Ascending aorta (tissue), 2 donors: ENCODE measurements around the gene PCBP3. TPM values are rescaled to one million over a fixed set of nuclear protein-coding genes. Genes with fewer than 3 reads are reported as not detected.
A peak's percentile ranks its signal among the peaks of the same experiment; 100 is the strongest.

Experiments used
- DNase-seq, 2 donors: peaks; one replicate each; pipeline ENCODE4 v3.0.0-alpha.2; 2019; ENCODE audit warnings: low spot score in 2 of 2
- H3K27ac ChIP-seq, 2 donors: fragments of 200-600 bp; sonication (generic); one replicate each; pipeline ENCODE4 v1.5.1; 2016 to 2017; ENCODE audit warnings: mild to moderate bottlenecking in 1 of 2
- H3K27me3 ChIP-seq: fragments of 200-600 bp; sonication (generic); one replicate; pipeline ENCODE4 v1.5.1; 2017
- H3K36me3 ChIP-seq, 2 donors: fragments of 200-600 bp; sonication (generic); one replicate each; pipeline ENCODE4 v1.5.1; 2016
- H3K4me1 ChIP-seq, 2 donors: fragments of 200-600 bp; sonication (generic); one replicate each; pipeline ENCODE4 v1.5.1; 2016 to 2017; ENCODE audit warnings: mild to moderate bottlenecking in 1 of 2
- H3K4me3 ChIP-seq, 2 donors: fragments of 200-600 bp; sonication (generic); one replicate each; pipeline ENCODE4 v1.5.1; 2016 to 2017; ENCODE audit warnings: mild to moderate bottlenecking in 1 of 2
- H3K9me3 ChIP-seq, 2 donors: fragments of 200-600 bp; sonication (generic); one replicate each; pipeline ENCODE4 v1.5.1; 2016
- intact Hi-C: fragments of 100-400 bp; cut with DNase I; formaldehyde crosslinking; loops from one replicate; pipeline ENCODE4 v1.15.1; 2023
- total RNA-seq: library from RNA; depleted of rRNA; stranded (reverse); fragments of >200 nt; gene quantifications from one replicate; pipeline ENCODE4 v1.1.0, GENCODE V29; 2016
- TF ChIP-seq, protein P1 (sequence below), 3 experiments: fragments of 200-600 bp in 2 of 3; fragments of 450-650 bp in 1 of 3; sonication (generic) in 2 of 3; IDR thresholded peaks; one replicate each; pipeline ENCODE4 v1.5.1; 2016 to 2019; ENCODE audit warnings: antibody characterized with exemption in 3 of 3, mild to moderate bottlenecking in 1 of 3, moderate library complexity in 1 of 3

The PCBP3 gene
- total RNA-seq = not detected

DNA sequence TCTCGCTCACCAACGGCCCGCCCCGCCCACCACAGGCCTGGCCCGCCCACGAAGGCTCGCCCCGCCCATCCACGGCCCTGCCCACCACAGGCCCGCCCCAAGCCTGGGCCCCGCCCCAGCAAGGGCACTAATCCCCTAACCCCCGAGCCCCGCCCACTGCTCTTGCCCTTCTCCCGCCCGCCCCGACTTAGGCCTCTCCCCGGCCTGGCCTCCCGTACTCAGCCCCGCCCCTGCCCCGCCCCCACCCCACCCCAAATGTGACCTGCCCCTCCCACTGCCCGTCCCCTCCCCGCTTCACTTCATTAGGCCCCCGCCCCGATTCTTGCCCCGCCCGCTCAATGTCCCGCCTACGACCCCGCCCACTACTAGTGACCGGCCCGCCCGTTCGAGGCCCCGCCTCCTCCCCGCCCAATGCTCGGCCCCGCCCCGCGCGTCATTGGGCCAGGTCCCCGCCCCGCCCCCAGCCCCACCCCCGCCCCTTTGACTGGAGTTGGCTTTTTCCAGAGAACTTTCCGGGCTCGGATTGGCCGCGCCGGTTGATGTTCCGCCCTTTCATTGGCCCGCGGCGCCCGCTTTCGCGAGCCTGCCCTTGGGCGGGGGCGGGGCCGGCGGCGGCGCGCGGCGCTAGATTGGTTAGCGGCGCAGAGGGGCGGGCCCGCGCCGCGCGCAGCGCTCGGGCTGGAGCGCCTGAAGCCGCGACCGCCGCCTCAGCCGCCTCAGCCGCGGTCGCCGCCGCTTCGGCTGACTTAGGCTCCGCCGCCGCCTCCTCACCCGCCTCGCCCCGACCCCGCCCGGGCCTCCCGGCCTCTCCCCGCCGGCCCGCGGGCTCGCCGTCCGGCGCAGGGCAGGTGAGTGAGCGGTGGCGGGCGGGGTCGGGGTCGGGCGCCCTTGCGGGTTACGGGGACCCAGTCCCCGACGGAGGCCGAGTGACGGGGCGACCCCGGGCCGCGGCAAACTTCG is at the start of gene PCBP3:
Gene PCBP3 (plus strand): TSS at position 705 of the 960 bp plus-strand sequence. CDS start 206,361 bp downstream, outside the sequence.
- Histone ChIP-seq H3K4me1 (peaks cover 2 to 3% of the 10 kb centered on the region in 2 donors), H3K9me3 (no peaks in the 10 kb centered on the region), H3K27ac (peak within 1 kb of the TSS in 1 of 2 donors; percentile 49), H3K27me3 (peaks cover 4% of the 10 kb centered on the region), H3K4me3 (peak within 1 kb of the TSS; percentile 67), H3K36me3 (no peaks in the 10 kb centered on the region)
- intact Hi-C loops = loop anchor here (1.0 to 5.0 kb wide), 5 partner anchors 55 to 1306 kb away; partner anchors contain the start of genes CFAP410, LSS and PTTG1IP
- DNase-seq = peak; percentile 84 to 98
- TF ChIP-seq, protein P1, sequence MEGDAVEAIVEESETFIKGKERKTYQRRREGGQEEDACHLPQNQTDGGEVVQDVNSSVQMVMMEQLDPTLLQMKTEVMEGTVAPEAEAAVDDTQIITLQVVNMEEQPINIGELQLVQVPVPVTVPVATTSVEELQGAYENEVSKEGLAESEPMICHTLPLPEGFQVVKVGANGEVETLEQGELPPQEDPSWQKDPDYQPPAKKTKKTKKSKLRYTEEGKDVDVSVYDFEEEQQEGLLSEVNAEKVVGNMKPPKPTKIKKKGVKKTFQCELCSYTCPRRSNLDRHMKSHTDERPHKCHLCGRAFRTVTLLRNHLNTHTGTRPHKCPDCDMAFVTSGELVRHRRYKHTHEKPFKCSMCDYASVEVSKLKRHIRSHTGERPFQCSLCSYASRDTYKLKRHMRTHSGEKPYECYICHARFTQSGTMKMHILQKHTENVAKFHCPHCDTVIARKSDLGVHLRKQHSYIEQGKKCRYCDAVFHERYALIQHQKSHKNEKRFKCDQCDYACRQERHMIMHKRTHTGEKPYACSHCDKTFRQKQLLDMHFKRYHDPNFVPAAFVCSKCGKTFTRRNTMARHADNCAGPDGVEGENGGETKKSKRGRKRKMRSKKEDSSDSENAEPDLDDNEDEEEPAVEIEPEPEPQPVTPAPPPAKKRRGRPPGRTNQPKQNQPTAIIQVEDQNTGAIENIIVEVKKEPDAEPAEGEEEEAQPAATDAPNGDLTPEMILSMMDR (IDR thresholded peaks at IDR 0.05) = no peak

DNA sequence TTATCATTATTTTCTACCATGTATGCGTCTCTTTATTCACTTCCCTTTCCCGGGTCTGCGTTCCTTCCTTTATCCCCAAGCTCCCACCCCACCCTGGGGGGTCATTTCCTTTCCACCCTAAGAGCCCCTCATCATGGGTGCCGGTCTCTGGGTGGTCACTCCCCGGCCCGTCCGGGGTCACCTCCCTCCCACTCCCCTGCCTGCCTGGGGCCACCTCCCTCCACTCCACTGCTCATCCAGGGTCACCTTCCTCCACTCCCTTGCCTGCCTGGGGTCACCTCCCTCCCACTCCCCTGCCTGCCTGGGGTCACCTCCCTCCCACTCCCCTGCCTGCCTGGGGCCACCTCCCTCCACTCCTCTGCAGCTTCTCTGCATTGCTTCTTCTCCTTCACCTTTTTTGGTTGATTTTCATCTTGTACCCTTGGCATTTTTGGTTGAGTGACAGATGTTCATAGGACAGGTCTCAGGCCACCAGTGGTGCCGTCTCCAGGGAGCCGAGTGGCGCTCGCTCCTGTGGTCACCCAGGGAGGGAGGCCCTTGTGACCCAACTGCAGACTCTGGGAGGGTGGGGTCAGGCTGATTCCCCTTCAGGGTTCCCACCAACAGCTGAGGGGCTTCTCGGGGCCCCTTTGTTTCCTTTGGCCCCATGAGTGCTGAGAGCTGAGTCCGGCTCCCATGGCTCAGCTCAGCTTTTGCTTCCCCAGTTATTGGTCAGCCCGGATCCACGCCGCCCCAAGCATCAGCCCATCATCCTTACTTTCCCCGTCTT is 48.6 kb upstream of the PCBP3 start:
- intact Hi-C loops = no loop called here
- TF ChIP-seq, protein P1 (IDR thresholded peaks at IDR 0.05) = no peak
- no peaks in the 10 kb centered on the region for H3K27me3 ChIP-seq
- peaks cover 0 to 5% of the 10 kb centered on the region in 2 donors for H3K4me1 ChIP-seq
- DNase-seq = no peak
- no peaks in the 10 kb centered on the region for H3K36me3 ChIP-seq
- H3K4me3 ChIP-seq = no peak overlapping the region
- no peak overlapping the region for H3K27ac ChIP-seq
- no peaks in the 10 kb centered on the region for H3K9me3 ChIP-seq

DNA sequence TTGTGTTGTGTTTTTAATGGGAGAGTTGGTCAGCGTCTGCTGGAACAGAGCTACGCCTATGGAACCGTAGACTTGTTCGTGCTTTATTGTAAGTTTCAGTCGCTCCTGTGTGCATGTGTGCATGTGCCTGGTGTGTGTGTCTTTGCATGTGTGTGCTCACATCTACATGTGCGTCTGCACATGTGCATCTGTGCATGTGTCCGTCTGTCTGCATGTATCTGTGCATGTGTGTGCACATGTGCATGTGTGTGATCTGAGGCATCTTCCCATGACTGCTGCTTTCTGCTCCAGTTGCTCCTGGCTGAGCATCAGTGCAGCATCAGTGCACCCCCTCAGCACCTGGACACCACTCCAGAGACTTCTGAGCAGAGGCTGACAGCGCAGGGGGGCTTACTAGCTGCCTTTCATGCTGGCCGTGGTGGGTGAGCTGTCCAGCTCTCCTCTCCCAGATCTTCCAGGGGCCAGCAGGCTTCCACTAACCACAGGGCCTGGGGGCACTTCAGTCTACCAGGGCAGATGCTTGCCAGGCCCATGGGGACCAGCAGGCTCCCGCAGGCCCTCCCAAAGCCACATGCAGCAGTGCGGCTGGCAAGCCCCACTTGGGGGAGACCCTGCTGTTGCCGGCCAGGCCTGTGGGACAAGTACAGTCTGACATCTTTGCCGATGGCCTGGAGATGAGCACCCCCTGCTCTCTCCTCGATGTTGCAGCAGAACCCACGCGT is 47.8 kb upstream of the PCBP3 start:
- no peak for DNase-seq
- Histone ChIP-seq H3K4me1 (peaks cover 0 to 3% of the 10 kb centered on the region in 2 donors), H3K27ac (no peak overlapping the region), H3K9me3 (no peaks in the 10 kb centered on the region), H3K27me3 (no peaks in the 10 kb centered on the region), H3K4me3 (no peak overlapping the region), H3K36me3 (no peaks in the 10 kb centered on the region)
- TF ChIP-seq, protein P1 (IDR thresholded peaks at IDR 0.05) = no peak
- intact Hi-C loops = loop anchor here (1.0 kb wide), 1 partner anchor 40 kb away; no protein-coding TSS in a partner anchor

DNA sequence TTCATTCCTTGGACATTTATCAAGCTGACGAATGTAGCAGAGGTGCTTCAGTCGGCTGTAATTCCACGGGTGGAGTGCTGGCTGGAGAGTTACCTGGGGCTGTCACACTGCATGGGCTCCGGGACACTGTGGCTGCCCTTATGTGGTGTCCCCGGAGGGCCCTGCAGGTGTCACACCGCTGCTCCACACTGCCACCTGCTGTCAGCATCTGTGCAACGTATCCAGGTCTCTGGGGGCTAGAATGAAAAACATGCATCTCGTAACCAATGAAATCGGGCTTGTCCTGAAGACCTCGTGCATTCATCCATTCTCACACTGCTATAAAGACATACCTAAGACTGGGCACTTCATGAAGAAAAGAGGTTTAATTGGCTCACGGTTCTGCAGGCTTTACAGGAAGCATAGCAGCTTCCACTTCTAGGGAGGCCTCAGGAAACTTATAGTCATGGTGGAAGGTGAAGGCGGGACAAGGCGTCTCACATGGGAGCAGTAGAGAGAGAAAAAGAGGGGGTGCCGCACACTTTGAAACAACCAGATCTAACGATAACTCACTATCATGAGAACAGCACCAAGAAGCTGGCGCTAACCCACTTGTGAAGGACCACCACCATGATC is 46.7 kb upstream of the PCBP3 start:
- no peaks in the 10 kb centered on the region for H3K36me3 ChIP-seq
- intact Hi-C loops = loop anchor here (1.0 kb wide), 1 partner anchor 42 kb away; no protein-coding TSS in a partner anchor
- H3K27ac ChIP-seq = no peak overlapping the region
- TF ChIP-seq, protein P1 (IDR thresholded peaks at IDR 0.05) = peak; percentile 64 to 67 (median 66)
- H3K4me3 ChIP-seq = no peak overlapping the region
- peak in 1 of 2 donors; percentile 76 for DNase-seq
- H3K9me3 ChIP-seq = no peaks in the 10 kb centered on the region
- no peaks in the 10 kb centered on the region for H3K27me3 ChIP-seq
- no peaks in the 10 kb centered on the region for H3K4me1 ChIP-seq

DNA sequence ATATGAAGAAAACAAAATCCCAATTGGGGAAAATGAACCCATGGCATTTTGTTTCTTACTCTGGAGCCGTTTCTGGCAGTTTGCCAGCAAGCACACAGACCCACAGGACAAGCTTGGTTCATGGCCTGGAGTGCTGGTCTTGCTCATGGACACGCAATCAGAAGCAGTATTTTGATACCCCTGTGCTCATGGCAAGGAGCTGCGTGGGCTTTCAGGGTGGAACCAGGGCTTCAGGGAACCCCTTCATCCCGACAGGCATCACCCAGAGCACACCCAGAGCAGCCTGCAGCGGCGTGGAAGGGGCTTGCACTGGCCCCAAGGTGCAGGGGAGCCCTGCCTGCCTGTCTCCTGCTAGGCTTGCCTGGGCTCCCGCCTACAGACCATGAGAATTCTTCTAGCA is 45.4 kb upstream of the PCBP3 start:
- Histone ChIP-seq H3K4me1 (no peaks in the 10 kb centered on the region), H3K4me3 (no peak overlapping the region), H3K9me3 (peaks cover 0 to 2% of the 10 kb centered on the region in 2 donors), H3K27ac (no peak overlapping the region), H3K27me3 (no peaks in the 10 kb centered on the region), H3K36me3 (no peaks in the 10 kb centered on the region)
- intact Hi-C loops = no loop called here
- TF ChIP-seq, protein P1 (IDR thresholded peaks at IDR 0.05) = no peak
- no peak for DNase-seq
